COR-L47 (cell line): ENCODE data around the gene PWWP2B.

Experiments used
- DNase-seq: peaks from one replicate; lab custom pipeline; 2025; lab: John Stamatoyannopoulos, UW

Gene PWWP2B

GRCh38 chr10:132408367-132408781, 11.4 kb downstream of the PWWP2B start:
- DNase-seq = no peak

GRCh38 chr10:132408823-132409666, 12.0 kb downstream of the PWWP2B start:
- no peak for DNase-seq

- no peak for DNase-seq
Measured at GRCh38 chr10:132409667-132410028, 12.6 kb downstream of the PWWP2B start.

GRCh38 chr10:132410056-132410778, 13.2 kb downstream of the PWWP2B start:
- DNase-seq = no peak

- DNase-seq = no peak
Measured at GRCh38 chr10:132410779-132411532, 14.0 kb downstream of the PWWP2B start.

- DNase-seq = no peak
Measured at GRCh38 chr10:132411561-132412253, 14.7 kb downstream of the PWWP2B start.

- no peak for DNase-seq
Measured at GRCh38 chr10:132412316-132413192, 15.6 kb downstream of the PWWP2B start.

GRCh38 chr10:132413226-132414205, 16.5 kb downstream of the PWWP2B start:
- DNase-seq = no peak

GRCh38 chr10:132414402-132415016, 17.5 kb downstream of the PWWP2B start:
- DNase-seq = no peak

GRCh38 chr10:132415255-132415654, 18.3 kb downstream of the PWWP2B start:
- no peak for DNase-seq

GRCh38 chr10:132415956-132416355, 19.0 kb downstream of the PWWP2B start:
- DNase-seq = no peak

- no peak for DNase-seq
Measured at GRCh38 chr10:132416566-132417256, 19.7 kb downstream of the PWWP2B start.

- DNase-seq = no peak
Measured at GRCh38 chr10:132417257-132417910, 20.4 kb downstream of the PWWP2B start.

- DNase-seq = no peak
Measured at GRCh38 chr10:132417957-132418441, 21.0 kb downstream of the PWWP2B start.

- peak; percentile 51 for DNase-seq
Measured at GRCh38 chr10:132418527-132419416, 21.8 kb downstream of the PWWP2B start.

GRCh38 chr10:132419538-132420468, 22.8 kb downstream of the PWWP2B start:
- DNase-seq = no peak
